RPMI8226 (cell line): ENCODE measurements around the gene CIPC.

Experiments used
- DNase-seq: peaks from one replicate; pipeline ENCODE4 v3.0.0-alpha.2; 2015

CIPC gene

DNA sequence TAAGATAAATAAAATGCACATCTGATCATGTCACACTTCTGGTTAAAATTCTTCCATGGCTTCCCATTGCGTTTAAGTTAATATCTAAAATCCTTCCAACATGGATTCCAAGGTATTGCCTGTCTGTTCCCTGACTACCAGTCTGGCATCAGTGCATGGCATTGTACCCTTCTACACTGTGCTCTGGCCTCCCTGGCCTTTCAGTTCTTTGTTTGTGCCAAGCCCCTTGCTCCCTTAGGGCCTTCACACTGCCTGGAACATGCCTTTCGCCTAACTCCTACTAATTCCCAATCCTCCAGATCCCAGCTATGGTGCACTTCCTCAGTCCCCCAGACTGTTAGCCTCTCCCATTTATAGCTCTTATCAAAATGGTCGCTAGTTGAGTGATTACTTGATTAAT lies 6.3 kb downstream of the CIPC start:
- no peak for DNase-seq

DNA sequence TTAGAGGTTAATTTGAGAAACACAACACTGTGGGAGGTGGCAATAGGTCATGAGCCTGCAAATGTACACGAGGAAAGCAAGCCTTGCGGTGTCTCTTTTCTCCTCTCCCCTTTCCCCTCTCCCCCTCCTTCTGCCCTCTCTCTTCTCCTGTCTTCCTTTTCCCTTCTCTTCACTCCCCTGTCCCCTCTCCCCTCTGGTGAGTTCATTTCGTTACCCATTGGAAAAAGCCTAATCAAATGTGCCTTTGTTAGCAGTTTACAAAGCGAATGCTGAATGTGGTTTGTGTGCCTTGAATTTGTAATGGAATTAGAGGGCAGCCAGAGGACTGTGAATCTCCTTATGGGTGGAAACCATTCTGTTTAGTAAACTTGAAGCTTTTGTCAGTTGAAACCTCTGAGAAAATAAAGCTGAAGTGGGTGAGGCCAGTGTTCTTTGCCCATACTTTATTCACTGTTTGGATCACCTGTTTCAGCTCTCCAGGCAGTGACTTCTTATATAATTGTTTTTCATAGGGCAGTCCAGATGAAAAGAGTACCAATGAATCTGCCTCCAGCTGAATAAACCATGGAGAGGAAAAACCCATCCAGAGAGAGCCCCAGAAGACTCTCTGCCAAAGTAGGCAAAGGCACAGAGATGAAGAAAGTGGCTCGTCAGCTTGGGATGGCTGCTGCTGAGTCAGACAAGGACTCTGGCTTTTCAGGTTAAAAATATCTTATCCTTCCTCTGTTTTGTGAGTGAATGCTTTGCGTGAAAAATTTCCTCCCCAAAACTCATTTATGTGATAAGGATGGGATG lies 7.3 kb downstream of the CIPC start:
- DNase-seq, result no peak

DNA sequence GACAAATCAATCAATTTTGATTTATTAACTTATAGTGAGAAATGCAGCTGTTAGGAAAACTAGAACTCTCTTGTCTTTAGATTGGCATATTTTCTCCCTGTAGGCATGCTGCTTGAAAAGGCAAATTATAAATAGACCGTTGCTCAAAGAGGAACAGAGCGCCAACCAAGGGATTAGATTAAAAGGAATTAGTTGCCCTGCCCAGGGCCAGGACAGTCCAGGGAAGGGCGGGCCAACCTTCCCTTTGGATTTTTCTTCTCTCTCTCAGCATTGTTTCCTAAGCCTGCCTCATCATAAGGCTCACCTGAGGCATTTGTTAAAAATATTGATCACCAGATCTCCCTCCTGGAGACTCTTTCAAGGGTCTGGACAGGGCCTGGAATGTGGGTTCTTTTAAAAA lies 8.6 kb downstream of the CIPC start:
- no peak for DNase-seq

DNA sequence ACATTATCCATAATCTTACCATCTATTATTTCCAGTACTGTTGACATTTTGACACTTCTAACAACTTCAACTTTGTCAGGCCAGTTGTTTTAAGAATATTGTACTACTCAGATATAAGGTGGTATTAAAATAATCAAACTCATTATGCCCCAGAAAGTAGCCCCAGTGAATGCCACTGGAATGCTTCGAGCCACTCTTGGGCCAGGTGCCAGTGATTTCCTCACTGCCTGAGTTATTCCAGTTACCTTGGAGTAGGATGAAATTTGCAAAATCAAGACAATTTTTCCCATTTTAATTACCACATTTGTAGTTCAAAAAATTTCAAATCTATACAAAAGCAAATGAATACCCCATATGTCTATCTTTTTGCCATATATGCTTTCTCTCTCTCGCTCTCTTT lies 9.2 kb downstream of the CIPC start:
- DNase-seq, result no peak

DNA sequence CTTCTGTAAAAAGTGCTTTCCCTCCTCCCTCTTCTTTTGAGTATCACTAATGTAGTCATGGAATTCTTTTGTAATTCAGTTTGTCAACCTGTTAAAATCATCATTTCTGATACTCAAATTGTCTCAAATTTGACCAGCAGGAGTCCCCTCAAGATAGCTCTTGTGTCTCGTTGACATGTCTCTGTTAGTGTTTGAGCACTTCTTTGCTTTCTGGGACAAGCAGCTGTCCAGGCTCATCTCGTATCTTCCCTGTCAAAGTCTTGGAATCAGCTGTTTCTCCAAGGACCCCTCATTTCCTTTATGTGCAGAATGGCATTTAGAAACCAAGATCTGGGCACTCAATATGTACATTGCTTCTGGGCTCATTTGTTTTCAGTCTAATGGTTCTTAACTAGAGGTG lies 10.7 kb downstream of the CIPC start:
- DNase-seq, result no peak

DNA sequence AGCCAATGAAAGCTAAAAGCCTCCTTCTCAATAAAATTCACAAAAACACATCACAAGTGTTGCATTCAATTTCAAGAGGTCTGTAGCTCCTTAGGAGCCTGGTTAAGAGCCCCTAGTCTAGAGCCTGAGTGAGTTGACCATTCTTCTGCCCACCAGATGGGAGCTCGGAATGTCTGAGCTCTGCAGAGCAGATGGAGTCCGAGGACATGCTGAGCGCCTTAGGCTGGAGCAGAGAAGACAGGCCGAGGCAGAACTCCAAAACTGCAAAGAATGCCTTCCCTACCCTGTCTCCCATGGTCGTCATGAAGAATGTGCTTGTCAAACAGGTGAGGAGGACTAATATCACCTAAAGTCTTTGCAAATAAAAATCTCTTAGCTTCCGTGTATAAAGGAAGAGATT lies 11.6 kb downstream of the CIPC start:
- no peak for DNase-seq

DNA sequence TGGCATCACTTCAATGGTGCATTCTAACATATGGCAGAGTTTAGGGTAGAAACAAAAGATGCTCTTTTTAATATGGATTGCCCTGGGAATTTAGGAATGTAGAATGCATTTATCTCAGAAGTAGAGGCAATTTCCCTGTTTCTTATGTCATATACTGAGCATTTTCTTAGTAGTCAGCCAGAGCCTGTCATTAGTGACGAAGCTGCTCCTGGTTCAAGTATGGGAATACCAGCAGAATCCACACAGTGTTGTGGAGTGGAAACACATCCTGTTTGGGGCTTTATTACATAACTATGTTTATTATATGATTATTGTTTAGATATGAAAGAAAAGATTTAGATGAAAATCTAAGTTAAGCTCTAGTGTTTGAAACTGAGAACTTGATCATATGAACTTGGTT lies 12.2 kb downstream of the CIPC start:
- DNase-seq, result no peak

DNA sequence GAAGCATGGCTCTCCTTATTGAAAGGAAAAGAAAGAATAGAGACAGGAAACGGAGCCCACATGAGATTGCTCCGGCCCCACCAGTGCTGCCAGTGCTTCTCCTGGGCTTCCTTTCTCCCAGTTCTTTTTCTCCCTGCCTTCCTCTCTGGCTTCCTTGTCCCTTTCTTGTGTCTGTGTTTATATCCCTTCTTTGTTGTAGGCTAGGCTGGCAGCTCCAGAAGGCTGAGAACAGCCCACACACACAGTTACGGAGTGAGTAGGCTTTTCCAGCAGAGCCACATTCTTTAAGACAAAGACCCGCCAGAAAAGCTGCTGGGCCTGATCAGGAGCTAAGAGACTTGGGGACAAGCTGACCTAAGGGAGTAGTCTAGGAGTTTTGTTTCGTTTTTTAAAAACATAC lies 13.0 kb downstream of the CIPC start:
- DNase-seq, result no peak

DNA sequence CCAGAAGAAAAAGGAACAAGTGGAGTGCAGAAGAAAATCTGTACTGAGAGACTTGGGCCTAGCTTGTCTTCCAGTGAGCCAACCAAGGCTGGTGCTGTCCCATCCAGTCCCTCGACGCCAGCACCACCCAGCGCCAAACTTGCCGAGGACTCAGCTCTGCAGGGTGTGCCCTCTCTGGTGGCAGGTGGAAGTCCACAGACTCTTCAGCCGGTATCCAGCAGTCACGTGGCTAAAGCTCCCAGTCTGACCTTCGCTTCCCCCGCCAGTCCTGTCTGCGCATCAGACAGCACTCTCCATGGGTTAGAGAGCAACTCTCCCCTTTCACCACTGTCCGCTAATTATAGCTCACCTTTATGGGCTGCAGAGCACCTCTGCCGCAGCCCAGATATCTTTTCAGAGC lies 15.6 kb downstream of the CIPC start:
- DNase-seq, result no peak

DNA sequence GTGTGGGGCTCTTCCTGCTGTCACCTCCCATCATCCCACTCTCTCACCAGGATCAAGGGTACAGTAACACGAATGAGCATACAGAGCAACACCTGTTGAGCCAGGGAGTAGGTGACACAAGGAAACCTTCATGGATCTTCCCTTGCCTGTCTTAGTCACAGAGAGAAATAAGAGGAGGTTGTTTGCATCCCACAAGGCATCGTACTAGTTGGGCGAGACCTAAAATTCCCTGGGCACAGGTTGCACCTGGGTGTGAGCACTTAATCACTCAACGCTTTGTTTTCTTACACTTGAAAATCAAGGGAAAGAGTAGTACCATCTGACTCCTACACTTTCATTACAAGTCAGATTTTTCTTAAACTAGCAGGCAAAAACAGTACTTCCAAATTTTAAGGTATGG lies 16.6 kb downstream of the CIPC start:
- no peak for DNase-seq

DNA sequence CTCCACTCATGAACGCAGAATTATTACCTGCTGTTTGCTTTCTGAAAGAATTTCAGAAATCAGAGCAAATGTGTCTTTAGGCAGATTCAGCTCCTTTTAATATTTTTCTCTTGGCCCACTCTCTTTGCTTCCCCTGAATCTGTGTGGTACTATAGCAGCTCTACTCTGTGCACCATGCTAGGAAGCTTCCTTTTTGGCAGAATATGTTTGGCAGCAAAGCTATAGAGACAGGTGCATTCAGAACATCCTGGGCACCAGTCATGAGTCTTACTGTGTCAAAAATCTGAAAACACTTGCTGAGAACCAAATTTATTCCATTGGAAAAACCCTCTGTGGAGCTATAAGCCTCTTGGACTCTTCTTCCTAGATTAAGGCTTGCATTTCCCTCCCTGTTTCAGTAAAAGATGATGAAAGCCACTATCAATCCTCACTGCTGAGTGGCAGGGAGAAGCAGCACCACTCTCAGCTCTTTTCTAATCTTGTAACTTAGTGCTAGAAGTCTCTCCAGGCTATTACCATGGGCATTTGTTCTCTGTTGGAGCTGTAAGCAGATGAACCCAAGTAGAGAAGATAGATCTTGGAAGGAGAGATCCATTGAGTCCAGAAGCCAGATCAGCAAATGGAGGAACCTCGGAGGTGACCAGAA lies 18.2 kb downstream of the CIPC start:
- DNase-seq, result no peak

DNA sequence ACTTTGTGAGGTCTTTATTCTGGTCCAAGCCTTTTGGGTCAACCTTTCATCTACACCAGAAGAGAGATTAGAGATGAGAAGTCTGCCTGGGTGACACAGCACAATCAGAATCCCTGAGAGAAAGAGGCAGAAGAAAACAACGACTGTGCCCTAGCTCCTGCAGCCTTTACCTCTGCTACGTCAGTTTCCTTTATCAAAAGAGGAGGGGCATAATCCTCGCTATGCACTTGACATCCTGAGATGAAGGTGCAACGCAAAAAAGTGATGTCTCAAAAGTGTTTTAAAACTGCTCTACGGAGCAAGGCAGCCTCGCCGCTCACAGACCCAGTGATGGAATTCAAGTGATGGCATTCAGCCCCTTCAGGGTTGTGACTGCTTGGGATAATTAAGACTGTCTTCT lies 21.8 kb downstream of the CIPC start:
- no peak for DNase-seq

DNA sequence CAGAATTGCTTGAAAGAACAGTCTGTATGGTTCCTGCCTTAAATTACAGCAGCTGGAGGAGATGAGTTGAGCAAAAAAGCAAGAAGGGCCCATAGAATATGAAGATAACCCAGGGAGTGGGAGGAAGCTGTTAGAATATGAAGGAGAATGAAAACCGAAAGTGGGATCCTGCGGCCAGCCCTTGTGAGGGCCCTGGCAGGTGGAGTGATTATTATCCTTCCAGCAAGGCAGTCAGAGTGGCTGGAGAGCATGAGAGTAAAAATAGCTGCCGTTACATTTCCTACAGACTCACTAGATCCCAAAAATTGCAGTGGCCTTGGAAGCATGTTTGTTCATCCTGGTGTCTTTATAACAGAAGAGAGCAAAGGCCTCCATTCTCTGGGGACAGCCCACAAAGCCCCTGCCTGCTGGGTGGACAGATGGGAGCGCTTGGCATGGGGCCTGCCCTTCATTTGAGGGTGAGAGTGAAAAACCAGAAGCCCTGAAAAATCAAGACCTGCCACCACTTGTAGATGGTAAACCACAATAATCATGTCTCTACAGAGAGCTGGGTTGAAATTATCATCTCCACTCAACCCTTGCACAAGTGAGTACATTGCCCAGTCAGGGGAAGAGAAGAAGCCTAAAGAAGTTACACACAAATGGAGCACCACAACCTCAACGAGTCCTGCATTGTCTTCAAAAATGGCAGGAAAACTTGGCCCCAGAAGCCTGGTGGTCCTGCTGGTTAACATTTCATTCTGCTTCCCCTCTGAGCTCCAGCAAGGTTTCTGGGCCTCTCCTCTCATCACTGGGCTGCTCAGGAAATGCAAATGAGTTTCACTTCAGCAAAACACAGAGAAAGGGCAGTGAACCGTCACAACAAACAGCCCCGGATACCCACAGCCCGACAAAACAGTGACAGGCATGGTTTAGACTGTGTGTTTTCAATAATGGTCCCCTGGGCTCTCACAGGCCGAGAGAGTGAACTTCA lies 23.0 kb downstream of the CIPC start:
- peak; percentile 65 for DNase-seq

DNA sequence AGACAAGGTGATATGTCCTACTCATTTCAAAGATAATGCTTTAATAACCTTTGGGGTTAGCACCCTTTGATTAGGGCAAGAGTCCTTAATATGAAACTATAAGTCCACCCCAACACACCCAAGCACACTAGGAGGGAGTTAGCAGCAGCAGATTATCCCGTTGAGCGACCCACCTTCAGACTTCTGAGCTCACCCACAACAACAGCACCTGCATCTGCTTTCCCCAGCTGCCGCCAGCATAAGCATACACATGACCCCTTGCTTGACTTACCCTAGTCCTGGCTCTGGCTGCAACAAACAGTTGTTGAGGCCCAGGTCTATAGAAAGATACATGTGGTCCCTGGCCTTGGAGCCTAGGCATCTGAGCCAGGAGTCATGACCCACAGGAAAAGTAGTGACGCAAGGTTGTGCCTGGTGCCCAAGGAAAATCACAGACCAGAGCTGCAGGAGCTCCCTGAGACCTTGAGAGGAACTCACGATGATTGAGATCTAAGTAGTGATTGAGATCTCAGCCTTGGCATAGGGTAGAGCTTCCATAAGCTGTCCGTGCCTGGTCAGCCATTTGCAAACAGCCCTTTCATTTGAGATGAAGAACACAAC lies 24.6 kb downstream of the CIPC start:
- DNase-seq, result no peak

DNA sequence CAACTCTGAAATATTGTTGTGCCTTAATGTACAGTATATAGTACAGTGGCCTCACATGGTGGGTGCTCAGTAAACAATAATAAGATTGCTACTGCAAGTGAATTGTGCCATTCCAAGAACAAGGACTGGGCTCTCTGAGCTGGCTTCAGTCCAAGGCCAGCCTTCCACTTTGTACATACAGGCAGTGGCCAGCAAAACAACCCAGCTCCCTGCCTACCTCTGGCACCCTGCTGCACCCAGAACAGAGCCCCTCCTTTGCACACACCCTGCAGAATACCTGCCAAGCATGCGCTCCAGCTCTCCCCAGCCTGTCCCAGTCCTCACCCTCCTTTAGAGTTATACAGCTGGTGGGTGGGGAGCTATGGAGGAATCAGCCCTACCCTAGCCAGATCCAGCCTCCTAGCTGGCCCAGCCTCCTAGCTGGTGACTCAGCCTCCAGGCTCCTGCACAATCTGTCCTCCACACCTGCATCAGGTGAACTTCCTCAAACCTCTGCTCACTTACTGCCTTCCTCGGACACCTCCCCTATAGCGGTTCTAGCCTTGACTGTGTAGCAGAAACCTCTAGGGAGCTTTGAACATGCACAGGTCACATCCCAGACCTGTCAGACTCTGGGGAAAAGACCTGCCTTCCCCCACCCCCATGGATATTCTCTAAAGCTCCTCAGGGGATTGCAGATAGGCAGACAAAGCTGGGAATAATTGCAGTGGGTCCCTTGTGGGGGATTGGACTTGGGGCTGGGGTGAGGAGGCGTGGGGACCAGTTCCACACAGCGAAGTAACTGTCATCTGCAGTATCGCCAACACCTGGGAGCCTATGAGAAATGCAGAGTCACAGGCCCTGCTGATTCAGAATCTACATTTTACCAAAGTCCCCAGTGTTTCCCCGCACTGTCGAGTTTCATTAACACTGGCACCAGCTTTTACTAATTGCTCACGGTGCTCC lies 25.6 kb downstream of the CIPC start:
- peak; percentile 68 for DNase-seq

DNA sequence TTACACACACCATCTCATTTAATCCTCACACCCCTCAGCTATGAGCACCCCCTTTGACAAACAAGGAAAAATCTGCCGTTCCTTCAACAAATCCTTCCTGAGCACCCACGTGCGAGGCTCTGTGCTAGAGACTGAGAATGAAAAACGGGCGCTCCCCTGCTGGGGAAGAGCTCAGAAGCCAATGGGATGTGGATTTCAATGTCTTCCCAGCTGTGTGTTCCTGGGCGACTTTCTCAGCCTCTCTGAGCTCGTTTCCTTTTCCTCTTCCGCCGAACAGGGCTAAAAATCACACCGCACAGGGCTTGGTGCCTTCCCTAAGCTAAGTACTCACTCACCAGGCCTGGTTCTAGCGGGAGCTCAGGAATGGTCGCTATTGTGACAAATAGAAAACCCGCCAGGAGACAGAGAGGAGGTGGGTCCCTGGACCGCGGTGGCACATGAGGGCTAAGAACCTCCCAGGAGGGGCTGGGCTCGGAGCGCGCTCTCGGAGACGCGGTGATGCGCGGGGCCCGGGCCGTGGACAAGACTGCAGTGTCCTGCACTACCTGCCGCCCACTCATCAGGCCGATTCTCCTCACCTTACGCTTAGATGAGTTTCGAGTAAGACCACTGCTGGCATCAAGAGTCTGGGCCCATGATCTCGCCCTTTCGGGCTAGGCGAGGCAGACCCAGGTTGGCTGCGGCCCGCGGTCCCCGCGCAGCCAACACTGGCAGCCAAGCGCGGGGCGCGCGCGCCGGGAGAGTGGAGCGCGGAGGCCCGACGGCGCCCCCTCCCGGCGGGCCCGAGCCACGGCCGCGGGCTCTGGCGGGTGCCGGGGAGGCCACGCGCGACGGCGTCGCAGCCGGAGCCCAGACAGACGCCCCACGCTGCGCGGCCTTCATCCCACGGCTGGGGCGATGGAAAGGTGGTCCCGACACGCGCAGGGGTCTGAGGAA lies 26.6 kb downstream of the CIPC start:
- DNase-seq, result peak; percentile 40

DNA sequence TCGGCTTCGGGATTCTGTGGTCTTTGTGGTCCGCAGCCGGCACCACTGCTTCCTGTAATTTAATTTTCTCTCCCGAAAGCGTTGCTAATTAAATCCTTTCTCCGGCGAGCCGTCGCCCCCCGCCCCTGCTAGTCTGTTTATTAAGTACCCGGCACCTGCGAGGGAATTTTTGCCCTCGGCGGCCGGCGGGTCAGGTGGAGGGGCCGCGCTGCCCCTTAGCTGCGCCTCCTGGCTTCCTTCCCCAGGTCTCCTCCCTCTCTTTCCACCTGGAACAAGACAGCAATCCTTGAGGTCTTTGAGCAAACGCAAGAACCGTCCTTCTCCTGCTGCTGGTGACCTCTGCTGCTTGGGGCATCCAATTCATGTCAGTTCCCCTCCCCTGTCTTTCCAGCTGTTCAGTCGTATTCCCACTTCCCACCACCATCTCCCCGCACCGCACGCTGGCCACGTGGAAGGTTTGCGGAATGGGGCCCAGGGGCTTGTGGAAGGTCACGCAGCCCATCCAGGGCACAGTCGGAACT lies 27.3 kb downstream of the CIPC start:
- DNase-seq, result no peak

DNA sequence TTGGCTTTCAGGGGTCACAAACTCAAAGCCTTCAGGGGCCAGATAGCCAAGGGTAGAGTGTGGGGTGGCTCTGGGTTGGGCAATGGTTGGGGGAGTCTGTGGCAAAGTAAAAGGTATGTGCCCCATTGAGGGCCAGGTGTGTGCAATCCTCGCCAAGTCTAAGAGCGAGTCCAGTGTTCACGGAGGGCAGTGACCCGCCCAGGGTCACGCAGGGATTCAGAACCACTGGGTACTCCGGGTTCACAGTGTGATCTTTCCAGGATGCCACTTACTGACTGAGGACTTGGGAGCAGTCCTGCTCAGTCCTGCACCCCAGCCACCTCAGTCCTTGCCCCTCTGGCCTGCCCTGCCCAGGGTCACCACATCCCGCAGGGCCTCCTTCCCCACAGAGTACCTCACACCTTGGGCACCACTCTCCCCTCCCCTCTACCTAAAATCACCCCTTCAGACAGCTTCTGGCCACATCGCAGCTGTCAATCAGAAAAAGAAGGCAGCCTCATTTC lies 27.8 kb downstream of the CIPC start:
- DNase-seq, result no peak

DNA sequence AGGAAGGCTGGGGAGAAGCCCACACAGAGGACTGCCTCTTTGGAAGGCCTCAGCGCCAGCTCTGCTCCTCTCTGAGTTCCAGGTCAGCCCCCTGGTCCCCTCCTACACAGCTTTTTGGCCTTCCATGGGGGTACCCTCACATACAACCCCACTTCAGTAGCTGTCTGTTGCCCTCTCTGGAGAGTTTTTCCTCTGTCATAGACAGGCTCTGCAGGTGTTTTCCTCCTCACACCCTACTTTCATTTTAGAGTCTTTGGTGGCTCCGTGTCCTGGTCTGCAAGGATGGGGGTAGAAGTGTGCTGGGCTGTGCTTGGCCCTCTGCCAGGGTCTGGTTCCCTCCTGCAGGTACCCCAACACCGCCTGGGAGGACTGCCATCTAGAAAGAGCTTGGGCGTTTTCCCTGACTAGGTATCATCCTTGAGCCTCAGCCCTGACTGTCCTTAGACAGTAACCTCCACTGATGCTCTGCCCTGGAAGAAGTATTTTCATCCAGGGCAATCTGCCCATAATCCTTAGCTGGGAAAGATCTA lies 28.5 kb downstream of the CIPC start:
- DNase-seq, result no peak

DNA sequence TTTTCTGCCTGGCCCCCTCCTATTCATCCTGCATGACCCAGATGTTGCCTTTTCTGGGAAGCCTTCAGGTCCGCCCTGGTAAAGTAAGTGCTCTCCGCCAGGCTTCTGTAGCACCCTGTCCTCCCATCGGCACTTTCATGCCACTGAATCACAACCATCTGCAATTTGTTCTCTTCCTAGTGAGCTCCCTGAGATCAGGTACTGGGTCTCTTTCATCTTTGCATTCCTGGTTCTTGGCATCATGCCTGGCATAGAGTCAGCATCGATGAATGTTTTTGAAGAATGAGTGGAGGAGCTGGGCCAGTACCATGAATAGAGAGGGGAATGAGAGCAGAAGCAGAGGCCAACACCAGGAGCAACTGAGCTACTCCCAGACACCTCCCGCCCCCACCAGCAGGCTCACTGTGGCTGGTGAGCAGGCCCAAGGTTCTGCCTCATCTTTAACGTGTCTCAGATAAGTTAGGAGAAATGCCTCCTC lies 30.4 kb downstream of the CIPC start:
- no peak for DNase-seq
